Keratinocyte (primary cell): ENCODE results near the gene GREM2. TPM values are rescaled to one million over a fixed set of nuclear protein-coding genes. Genes with fewer than 3 reads are reported as not detected.

Experiments used
- DNase-seq: peaks from one replicate; pipeline ENCODE4 v3.0.0-alpha.2; 2011; ENCODE audit warnings: low read depth, missing footprints, low spot score
- FAIRE-seq: peaks from 2 replicates; lab custom pipeline; 2011; peaks lifted over from hg19 to GRCh38; lab: Jason Lieb, UNC
- H2AFZ ChIP-seq: 2 replicates; pipeline ENCODE4 v1.6.0; 2012; ENCODE audit warnings: low read length, control low read depth, inconsistent platforms; ENCODE audit not compliant: control insufficient read depth
- H3K27ac ChIP-seq: 2 replicates; pipeline ENCODE4 v1.5.1; 2011; ENCODE audit warnings: low read length; ENCODE audit not compliant: control insufficient read depth, insufficient read depth
- H3K27me3 ChIP-seq: 3 replicates; pipeline ENCODE4 v1.6.0; 2011; ENCODE audit warnings: low read length; ENCODE audit not compliant: control insufficient read depth, insufficient read depth; ENCODE audit errors: extremely low read depth
- H3K36me3 ChIP-seq, 2 experiments: 2 replicates in 1 of 2; 3 replicates in 1 of 2; pipeline ENCODE4 v1.5.1; 2011; ENCODE audit warnings: low read length in 2 of 2, mild to moderate bottlenecking in 1 of 2; ENCODE audit not compliant: control insufficient read depth in 2 of 2, insufficient read depth in 2 of 2; ENCODE audit errors: extremely low read depth in 1 of 2
- H3K4me1 ChIP-seq: 3 replicates; pipeline ENCODE4 v1.5.1; 2011; ENCODE audit warnings: low read length; ENCODE audit not compliant: control insufficient read depth, insufficient read depth; ENCODE audit errors: extremely low read depth
- H3K4me2 ChIP-seq: 3 replicates; pipeline ENCODE4 v1.6.0; 2011; ENCODE audit warnings: low read depth, low read length; ENCODE audit not compliant: control insufficient read depth, insufficient read depth; ENCODE audit errors: extremely low read depth
- H3K4me3 ChIP-seq, 3 experiments: fragments of 200-600 bp in 1 of 3; sonication (generic) in 1 of 3; 2 replicates in 2 of 3; 3 replicates in 1 of 3; pipeline ENCODE4 v1.5.1; 2011 to 2016; ENCODE audit warnings: low read length in 3 of 3, mild to moderate bottlenecking in 3 of 3, control low read depth in 2 of 3, inconsistent platforms in 1 of 3, low read depth in 1 of 3, mixed read lengths in 1 of 3, mixed run types in 1 of 3, moderate library complexity in 1 of 3; ENCODE audit not compliant: control insufficient read depth in 2 of 3, insufficient read depth in 2 of 3; ENCODE audit errors: extremely low read depth in 1 of 3
- H3K79me2 ChIP-seq: 2 replicates; pipeline ENCODE4 v1.6.0; 2012; ENCODE audit warnings: low read length; ENCODE audit not compliant: control insufficient read depth, insufficient read depth
- H3K9ac ChIP-seq: 3 replicates; pipeline ENCODE4 v1.6.0; 2011; ENCODE audit warnings: low read length; ENCODE audit not compliant: control insufficient read depth, insufficient read depth; ENCODE audit errors: extremely low read depth
- H3K9me1 ChIP-seq: 3 replicates; pipeline ENCODE4 v1.6.0; 2011; ENCODE audit warnings: low read length; ENCODE audit not compliant: control insufficient read depth, insufficient read depth; ENCODE audit errors: extremely low read depth
- H3K9me3 ChIP-seq: 2 replicates; pipeline ENCODE4 v1.5.1; 2012; ENCODE audit warnings: low read depth, low read length; ENCODE audit not compliant: control insufficient read depth
- H4K20me1 ChIP-seq: 3 replicates; pipeline ENCODE4 v1.6.0; 2011; ENCODE audit warnings: low read length; ENCODE audit not compliant: control insufficient read depth, insufficient read depth; ENCODE audit errors: extremely low read depth
- EZH2 ChIP-seq: IDR thresholded peaks from one replicate; pipeline ENCODE4 v1.6.1; 2012; ENCODE audit warnings: inconsistent platforms, mild to moderate bottlenecking, low read length, moderate library complexity
- dilution Hi-C: fragments of 300-500 bp; cut with MboI; formaldehyde crosslinking; loops from one replicate; pipeline ENCODE4 v1.7.0; 2020; ENCODE audit warnings: low sequenced_read_pairs; ENCODE audit not compliant: extremely low pct_ligation_motif_present
- polyA plus RNA-seq, 5 experiments: library from polyadenylated mRNA; depleted of rRNA in 3 of 5; stranded (reverse) in 3 of 5; stranded (forward) in 1 of 5; unstranded in 1 of 5; fragments of >200 nt; gene quantifications; 1 replicate in 1 of 5; 2 replicates in 3 of 5; 3 replicates in 1 of 5; pipeline versions ENCODE4 v1.2.1 to v1.2.3, GENCODE V29; 2011 to 2012; ENCODE audit warnings: missing spikeins in 2 of 5, low read depth in 1 of 5, low replicate concordance in 1 of 5
- TF ChIP-seq, protein P1 (sequence below), 3 experiments: IDR thresholded peaks in 1 of 3; conservative IDR thresholded peaks in 1 of 3; optimal IDR thresholded peaks in 1 of 3; 2 replicates in 2 of 3; 3 replicates in 1 of 3; pipeline versions ENCODE3 to v1.5.1; 2011; ENCODE audit warnings: low read length in 3 of 3, mild to moderate bottlenecking in 3 of 3, moderate library complexity in 2 of 3, control low read depth in 1 of 3, inconsistent platforms in 1 of 3; ENCODE audit not compliant: insufficient read depth in 2 of 3; ENCODE audit errors: extremely low read depth in 1 of 3

GREM2 gene
- polyA plus RNA-seq, 1 donor (not counting 4 experiments of a cell fraction or from before 2014, with no cell fraction given) = not detected

DNA sequence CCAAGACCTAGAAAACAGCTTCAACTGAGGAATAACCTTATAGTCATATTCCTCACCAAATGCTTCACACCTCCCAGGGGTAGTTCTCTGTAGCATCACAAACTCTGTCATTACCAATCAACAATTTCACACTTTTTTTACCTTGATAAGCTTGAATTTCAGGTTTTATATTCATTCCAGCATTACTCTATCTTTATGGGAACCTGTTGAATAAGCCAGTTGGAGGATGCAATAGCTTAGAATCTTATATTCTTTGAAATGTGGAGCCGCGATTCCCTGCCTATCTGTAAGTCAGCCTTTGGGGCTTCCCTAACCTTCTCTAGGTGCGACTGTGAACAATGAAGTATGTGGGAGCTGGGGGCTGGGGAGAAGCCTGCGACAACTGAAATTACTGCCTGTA lies 145.4 kb downstream of the GREM2 start:
- no peak overlapping the region for H3K4me3 ChIP-seq
- dilution Hi-C loops = no loop called here
- TF ChIP-seq, protein P1, sequence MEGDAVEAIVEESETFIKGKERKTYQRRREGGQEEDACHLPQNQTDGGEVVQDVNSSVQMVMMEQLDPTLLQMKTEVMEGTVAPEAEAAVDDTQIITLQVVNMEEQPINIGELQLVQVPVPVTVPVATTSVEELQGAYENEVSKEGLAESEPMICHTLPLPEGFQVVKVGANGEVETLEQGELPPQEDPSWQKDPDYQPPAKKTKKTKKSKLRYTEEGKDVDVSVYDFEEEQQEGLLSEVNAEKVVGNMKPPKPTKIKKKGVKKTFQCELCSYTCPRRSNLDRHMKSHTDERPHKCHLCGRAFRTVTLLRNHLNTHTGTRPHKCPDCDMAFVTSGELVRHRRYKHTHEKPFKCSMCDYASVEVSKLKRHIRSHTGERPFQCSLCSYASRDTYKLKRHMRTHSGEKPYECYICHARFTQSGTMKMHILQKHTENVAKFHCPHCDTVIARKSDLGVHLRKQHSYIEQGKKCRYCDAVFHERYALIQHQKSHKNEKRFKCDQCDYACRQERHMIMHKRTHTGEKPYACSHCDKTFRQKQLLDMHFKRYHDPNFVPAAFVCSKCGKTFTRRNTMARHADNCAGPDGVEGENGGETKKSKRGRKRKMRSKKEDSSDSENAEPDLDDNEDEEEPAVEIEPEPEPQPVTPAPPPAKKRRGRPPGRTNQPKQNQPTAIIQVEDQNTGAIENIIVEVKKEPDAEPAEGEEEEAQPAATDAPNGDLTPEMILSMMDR (optimal IDR thresholded peaks at IDR 0.05 in 1 of 3, IDR thresholded peaks at IDR 0.05 in 1 of 3, conservative IDR thresholded peaks at IDR 0.05 in 1 of 3; ENCODE audit: extremely low read depth in 1 of 3, insufficient read depth in 2 of 3, low read length in 3 of 3) = no peak
- TF ChIP-seq EZH2 = no peak
- DNase-seq = no peak
- no peaks in the 10 kb centered on the region for H3K9me1 ChIP-seq
- H3K27me3 ChIP-seq = no peaks in the 10 kb centered on the region
- H3K9me3 ChIP-seq = no peaks in the 10 kb centered on the region
- no peak overlapping the region for H3K27ac ChIP-seq
- no peaks in the 10 kb centered on the region for H4K20me1 ChIP-seq
- H3K9ac ChIP-seq = no peak overlapping the region
- no peak overlapping the region for H3K4me2 ChIP-seq
- no peaks in the 10 kb centered on the region for H3K4me1 ChIP-seq
- H3K79me2 ChIP-seq = no peaks in the 10 kb centered on the region
- no peaks in the 10 kb centered on the region for H3K36me3 ChIP-seq
- no peak overlapping the region for H2AFZ ChIP-seq
- no peak for FAIRE-seq

DNA sequence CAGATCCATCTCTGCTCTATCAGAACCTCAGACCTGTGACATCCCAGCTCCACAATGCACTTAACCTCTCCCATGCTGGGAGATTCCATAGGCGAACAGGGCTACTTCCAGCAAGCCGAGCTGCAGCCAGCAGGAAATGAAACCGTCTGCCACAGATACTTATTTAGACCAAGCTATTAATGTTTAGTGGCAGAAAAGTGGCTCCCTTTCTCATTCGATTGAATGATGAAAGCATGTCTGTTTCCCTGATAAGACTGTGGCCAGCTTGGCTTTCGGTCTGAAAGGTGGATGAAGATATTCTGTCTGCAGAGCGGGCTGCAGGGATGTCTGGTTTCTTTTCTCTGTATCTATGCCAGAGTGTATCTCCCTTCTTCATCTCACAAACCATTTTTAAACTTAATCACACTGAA lies 146.4 kb downstream of the GREM2 start:
- DNase-seq (no peak), FAIRE-seq (no peak)
- Histone ChIP-seq H4K20me1 (no peaks in the 10 kb centered on the region), H3K4me1 (no peaks in the 10 kb centered on the region), H3K4me2 (no peak overlapping the region), H3K4me3 (no peak overlapping the region), H3K9ac (no peak overlapping the region), H3K79me2 (no peaks in the 10 kb centered on the region), H2AFZ (no peak overlapping the region), H3K36me3 (no peaks in the 10 kb centered on the region), H3K27ac (no peak overlapping the region), H3K9me1 (no peaks in the 10 kb centered on the region), H3K9me3 (peaks cover 1% of the 10 kb centered on the region), H3K27me3 (no peaks in the 10 kb centered on the region)
- dilution Hi-C loops = no loop called here
- TF ChIP-seq, protein P1 (optimal IDR thresholded peaks at IDR 0.05 in 1 of 3, IDR thresholded peaks at IDR 0.05 in 1 of 3, conservative IDR thresholded peaks at IDR 0.05 in 1 of 3; ENCODE audit: extremely low read depth in 1 of 3, insufficient read depth in 2 of 3, low read length in 3 of 3) = no peak
- TF ChIP-seq EZH2 = no peak
